22Rv1 (cell line): Measurements from ENCODE around the gene NAA15.

Experiments used
- ZFX ChIP-seq: fragments of 450-650 bp; IDR thresholded peaks from 2 replicates; pipeline ENCODE4 v1.6.1; 2017; ENCODE audit warnings: antibody characterized with exemption, borderline replicate concordance
- TF ChIP-seq, protein P1 (sequence below): fragments of 450-650 bp; IDR thresholded peaks from 2 replicates; pipeline ENCODE4 v1.5.1; 2017; ENCODE audit warnings: mild to moderate bottlenecking

- TF ChIP-seq, protein P1, sequence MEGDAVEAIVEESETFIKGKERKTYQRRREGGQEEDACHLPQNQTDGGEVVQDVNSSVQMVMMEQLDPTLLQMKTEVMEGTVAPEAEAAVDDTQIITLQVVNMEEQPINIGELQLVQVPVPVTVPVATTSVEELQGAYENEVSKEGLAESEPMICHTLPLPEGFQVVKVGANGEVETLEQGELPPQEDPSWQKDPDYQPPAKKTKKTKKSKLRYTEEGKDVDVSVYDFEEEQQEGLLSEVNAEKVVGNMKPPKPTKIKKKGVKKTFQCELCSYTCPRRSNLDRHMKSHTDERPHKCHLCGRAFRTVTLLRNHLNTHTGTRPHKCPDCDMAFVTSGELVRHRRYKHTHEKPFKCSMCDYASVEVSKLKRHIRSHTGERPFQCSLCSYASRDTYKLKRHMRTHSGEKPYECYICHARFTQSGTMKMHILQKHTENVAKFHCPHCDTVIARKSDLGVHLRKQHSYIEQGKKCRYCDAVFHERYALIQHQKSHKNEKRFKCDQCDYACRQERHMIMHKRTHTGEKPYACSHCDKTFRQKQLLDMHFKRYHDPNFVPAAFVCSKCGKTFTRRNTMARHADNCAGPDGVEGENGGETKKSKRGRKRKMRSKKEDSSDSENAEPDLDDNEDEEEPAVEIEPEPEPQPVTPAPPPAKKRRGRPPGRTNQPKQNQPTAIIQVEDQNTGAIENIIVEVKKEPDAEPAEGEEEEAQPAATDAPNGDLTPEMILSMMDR = no peak
- TF ChIP-seq ZFX = no peak
Observed at GRCh38 chr4:139465922-139466321, 164.6 kb downstream of the NAA15 start.
